GM12801 (cell line): ENCODE results near the gene HPGD.

Experiments used
- TF ChIP-seq, protein P1 (sequence below): IDR thresholded peaks from one replicate; pipeline ENCODE4 v1.5.1; 2011; ENCODE audit warnings: control low read depth; ENCODE audit not compliant: insufficient read length; ENCODE audit errors: extremely low read depth

HPGD gene

DNA sequence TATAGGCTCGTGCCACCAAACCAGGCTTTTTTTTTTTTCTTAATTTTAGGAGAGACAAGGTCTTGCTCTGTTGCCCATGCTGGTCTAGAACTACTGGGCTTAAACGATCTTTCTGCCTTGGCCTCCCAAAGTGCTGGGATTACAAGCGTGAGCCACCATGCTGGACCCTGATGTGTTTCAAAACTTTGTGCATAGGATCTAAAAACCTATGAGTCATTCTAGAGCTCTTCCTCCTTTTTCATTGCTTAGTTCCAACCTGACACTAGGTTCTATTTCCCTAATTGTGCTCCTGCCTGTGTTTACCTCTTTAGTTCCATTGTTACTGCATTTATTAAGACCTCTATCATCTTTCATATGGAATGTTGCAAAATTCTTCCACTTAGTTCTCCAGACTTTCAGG, 57.3 kb downstream of the HPGD start:
- TF ChIP-seq, protein P1, sequence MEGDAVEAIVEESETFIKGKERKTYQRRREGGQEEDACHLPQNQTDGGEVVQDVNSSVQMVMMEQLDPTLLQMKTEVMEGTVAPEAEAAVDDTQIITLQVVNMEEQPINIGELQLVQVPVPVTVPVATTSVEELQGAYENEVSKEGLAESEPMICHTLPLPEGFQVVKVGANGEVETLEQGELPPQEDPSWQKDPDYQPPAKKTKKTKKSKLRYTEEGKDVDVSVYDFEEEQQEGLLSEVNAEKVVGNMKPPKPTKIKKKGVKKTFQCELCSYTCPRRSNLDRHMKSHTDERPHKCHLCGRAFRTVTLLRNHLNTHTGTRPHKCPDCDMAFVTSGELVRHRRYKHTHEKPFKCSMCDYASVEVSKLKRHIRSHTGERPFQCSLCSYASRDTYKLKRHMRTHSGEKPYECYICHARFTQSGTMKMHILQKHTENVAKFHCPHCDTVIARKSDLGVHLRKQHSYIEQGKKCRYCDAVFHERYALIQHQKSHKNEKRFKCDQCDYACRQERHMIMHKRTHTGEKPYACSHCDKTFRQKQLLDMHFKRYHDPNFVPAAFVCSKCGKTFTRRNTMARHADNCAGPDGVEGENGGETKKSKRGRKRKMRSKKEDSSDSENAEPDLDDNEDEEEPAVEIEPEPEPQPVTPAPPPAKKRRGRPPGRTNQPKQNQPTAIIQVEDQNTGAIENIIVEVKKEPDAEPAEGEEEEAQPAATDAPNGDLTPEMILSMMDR: no peak

DNA sequence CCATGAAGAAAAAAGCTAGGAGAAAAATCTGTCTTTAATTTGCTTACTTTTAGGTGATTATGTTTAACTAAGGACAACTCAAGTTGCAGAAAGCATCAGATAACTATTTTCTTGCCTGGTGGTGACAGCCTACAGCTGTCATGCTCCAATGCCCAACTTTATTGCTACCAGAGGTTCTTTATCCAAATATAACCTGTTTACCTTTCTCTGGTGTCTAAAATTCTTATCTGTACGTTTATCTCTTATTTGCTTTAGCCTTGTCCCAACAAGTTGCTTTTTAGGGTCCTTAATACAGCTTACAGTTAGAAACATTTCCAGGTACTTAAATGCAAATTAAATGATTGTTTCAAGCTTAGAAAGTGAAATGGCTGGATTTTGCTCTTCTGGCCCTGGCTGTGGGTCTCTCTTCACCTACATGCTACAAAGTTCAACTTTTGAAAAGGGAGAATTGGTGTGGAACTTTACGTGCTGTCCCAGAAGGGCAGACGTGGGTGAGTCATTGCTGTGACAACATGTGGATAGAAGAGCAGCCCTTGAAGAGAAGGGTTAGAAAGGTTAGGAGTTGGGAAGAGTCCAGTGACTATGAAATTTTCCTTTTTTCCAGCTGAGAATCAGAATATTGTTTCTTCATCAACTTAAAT, 60.7 kb downstream of the HPGD start:
- TF ChIP-seq, protein P1: no peak

DNA sequence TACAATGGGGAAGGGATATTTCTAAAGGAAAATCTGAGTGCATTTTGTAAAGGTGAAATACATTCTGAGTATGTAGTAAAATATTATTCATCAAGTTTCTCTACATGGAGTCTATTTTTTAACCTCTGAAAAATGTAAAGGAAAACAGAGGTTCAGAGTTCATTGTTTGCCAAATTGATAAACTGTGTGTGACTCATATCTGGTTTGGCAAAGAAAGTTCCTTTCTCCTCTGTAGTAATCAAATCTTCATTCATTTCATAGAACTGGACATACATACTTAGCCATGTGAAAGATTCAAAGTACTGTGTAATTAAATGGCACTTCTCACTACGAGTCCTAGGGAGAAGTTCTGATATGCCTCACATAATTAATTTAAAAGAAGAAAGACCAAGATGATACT, 61.6 kb downstream of the HPGD start:
- TF ChIP-seq, protein P1: no peak

DNA sequence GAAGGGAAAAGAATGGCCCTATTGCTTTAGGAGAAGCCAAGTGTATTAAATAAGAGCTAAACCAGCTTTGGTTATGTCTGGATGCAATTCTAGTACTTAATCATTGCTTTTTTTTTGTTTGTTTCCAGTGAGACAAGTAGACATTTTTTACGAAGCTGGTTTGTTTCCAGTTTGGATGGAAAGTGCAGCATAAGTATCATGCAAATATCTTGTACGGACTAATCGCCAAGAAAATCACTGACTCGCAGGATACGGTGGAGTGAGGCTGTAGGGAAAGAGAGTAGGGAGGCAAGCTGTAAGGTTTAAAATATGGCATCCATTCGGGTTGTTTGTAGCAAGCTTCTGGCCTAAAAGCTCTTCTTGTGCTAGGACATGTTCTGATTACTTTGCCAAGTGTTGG, 64.8 kb downstream of the HPGD start:
- TF ChIP-seq, protein P1: no peak

DNA sequence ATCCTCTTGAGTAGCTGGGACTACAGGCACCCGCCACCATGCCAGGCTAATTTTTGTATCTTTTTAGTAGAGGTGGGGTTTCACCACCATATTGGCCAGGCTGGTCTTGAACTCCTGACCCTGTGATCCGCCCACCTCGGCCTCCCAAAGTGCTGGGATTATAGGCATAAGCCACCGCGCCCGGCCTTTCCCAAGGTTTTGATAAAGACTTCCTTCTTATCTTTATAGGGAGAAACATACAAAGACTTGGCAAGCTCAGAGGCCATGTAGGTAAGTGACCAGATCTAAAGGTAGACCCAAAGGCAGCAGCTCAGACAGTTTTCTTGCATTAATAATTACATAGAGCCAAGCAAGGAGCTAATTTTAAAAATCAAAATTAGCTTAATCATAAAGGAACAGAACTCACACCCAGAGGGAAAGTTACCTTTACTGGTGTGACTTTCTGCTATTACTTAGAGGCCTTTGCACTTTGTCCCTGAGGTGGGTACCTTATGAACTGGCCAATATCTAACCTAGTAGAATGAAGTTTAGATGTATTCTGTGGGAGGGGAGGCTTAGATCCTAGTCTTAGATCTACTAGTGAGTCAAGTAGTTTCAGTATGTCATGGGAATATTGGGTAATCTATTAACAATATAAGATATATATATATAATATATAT, 67.3 kb downstream of the HPGD start:
- TF ChIP-seq, protein P1: no peak

DNA sequence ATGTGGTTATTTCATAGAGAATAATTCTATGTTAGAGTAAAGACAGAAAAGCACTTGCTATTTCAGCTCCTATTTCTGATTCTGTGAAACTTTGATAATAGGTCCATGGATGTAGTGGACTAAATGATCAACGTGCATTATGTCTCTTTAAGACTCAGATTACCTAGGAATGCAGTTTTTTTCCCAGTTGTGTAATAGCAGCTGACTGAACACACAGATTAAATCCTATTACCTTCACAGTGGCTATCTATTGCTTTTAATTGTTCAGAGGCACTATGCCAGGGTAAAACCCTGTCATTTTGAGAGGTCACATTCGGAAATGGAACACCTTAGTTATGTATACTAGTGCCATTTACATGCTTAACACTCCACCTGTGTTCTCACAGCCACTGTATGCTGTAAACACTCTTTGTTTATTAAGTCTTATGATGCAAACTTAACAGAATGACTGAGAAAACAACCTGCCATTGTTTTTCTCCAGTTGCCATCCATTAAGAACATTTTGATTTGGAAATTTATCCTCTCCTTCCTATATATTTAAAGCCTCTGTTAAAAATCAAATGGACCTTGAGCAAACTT, 70.5 kb downstream of the HPGD start:
- TF ChIP-seq, protein P1: no peak

DNA sequence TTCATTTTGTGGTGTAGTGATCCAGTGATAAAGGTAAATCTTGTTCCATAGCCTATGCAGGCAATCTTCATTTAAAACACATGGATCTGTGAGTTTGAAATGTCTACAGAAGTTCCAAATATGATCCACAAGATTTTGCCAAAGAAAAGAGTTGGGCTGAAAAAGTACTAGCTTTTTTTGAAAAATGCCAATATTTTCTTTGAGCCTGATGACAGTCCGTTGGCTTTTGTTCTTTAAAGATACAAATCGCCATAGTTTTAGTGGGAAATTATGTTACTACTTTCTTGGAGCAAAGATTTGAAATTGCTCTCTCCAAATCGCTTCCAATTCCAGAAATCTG, 71.5 kb downstream of the HPGD start:
- TF ChIP-seq, protein P1: no peak
